ENCODE measurements around the gene CIDEC.
"Not testable (repeated sequence)": the region's sequence is repeated elsewhere in the genome, so short reads cannot be mapped to it uniquely, and the experiment has no call there.

CIDEC gene

DNA sequence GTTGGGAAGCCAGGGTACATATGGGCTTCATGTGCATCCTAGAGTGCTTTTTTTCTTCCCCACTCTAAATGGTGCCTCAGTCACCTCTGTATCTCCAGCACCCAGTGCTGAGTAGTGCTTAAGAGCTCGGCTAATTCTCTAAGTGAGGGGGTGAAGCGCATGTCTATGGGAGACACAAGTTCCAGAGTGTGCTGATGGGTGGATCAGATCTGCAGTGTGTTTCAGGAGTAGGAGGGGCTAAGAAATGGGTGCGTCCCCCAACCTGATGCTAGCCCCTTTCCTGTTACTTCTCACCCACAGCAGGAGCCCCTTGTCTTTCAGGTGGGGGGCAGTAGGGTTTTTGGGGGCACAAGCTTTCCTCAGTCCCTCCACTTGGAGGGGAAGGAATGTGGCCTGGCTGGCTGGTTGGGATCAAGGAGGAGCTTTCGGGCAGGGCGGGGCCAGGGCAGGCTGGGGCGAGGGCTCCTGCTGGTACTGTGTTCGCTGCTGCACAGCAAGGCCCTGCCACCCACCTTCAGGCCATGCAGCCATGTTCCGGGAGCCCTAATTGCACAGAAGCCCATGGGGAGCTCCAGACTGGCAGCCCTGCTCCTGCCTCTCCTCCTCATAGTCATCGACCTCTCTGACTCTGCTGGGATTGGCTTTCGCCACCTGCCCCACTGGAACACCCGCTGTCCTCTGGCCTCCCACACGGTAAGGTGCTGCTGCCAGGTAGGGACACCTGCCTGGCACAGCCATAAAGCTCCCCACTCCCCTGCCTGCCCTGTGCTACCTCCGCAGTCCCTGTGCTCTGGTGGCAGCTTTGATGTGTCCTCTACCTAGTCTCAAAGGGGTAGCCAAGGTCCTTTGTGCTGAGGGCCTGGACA is 22.6 kb upstream of the CIDEC start, which contains the start of gene IL17RE:
Gene IL17RE (plus strand): TSS at position 477 of the 866 bp plus-strand sequence. CDS start 85 bp downstream, at position 562.
- Histone ChIP-seq H3K27ac (ENCODE audit: low read depth, low read length) (peak within 1 kb of the TSS; percentile 11), H3K9ac (ENCODE audit: low read depth in 1 of 2, low read length in 2 of 2) (peak within 1 kb of the TSS; percentile 86 to 96), H3K36me3 (ENCODE audit: control insufficient read depth in 1 of 2, insufficient read depth in 2 of 2, low read length in 2 of 2) (peaks cover 4 to 9% of the 10 kb centered on the region in 2 donors), H3K9me3 (ENCODE audit: control insufficient read depth in 1 of 2, low read length in 2 of 2) (no peaks in the 10 kb centered on the region), H3K4me3 (ENCODE audit: low read depth in 1 of 2, low read length in 2 of 2) (peak within 1 kb of the TSS; percentile 78 to 87), H3K4me1 (ENCODE audit: control insufficient read depth in 1 of 2, insufficient read depth in 2 of 2, low read length in 2 of 2) (peaks cover 31 to 37% of the 10 kb centered on the region in 2 donors), H3K27me3 (ENCODE audit: control insufficient read depth in 1 of 2, insufficient read depth in 2 of 2, low read length in 2 of 2) (no peaks in the 10 kb centered on the region)

DNA sequence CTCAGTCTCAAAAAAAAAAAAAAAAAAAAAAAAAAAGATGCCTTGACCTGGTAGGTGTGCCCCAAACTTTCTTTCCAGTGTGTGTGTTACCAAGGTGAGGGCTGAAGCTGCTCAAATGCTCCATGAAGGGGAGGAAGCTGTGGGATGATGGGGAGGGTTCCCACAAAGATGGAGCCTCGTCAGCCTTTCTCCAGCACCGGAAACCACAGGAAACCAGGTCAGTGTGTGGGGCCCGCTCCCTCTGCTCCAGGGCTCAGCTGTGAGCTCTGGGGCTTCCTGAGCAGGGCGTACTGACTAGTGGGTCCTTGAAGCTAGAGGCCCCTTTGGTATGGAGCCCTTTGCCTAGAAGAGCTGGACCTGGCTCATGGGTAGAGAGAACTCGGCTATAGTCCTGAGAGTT is 21.9 kb upstream of the CIDEC start:
- Histone ChIP-seq H3K4me3 (ENCODE audit: low read depth in 1 of 2, low read length in 2 of 2) (peak overlapping the region; percentile 78 to 87), H3K9ac (ENCODE audit: low read depth in 1 of 2, low read length in 2 of 2) (peak overlapping the region; percentile 86 to 96), H3K27ac (ENCODE audit: low read depth, low read length) (no peak overlapping the region)

DNA sequence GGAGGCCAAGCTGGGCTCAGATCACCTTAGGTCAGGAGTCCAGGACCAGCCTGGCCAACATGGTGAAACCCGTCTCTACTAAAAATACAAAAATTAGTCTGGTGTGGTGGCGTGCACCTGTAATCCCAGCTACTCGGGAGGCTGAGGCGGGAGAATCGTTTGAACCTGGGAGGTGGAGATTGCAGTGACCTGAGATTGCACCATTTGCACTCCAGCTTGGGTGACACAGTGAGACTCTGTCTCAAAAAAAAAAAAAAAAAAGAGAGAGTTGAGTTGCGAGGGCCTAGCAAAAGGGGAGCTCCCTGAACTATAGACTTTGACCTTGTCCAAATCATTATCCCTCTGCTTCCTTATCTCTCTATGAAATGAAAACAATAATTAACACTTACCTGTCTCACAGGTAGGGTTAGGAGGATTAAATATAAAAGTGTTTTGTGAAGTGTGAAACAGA is 20.9 kb upstream of the CIDEC start:
- not testable (repeated sequence) for H3K9ac ChIP-seq (ENCODE audit: low read depth in 1 of 2, low read length in 2 of 2); H3K27ac ChIP-seq (ENCODE audit: low read depth, low read length); H3K9me3 ChIP-seq (ENCODE audit: control insufficient read depth in 1 of 2, low read length in 2 of 2); H3K27me3 ChIP-seq (ENCODE audit: control insufficient read depth in 1 of 2, insufficient read depth in 2 of 2, low read length in 2 of 2); H3K36me3 ChIP-seq (ENCODE audit: control insufficient read depth in 1 of 2, insufficient read depth in 2 of 2, low read length in 2 of 2)
- Histone ChIP-seq H3K4me1 (ENCODE audit: control insufficient read depth in 1 of 2, insufficient read depth in 2 of 2, low read length in 2 of 2) (peaks cover 35 to 46% of the 10 kb centered on the region in 2 donors), H3K4me3 (ENCODE audit: low read depth in 1 of 2, low read length in 2 of 2) (peak overlapping the region in 1 of 2 donors; percentile 25)

More for the DNA sequence above, 21.9 kb upstream of the CIDEC start:
- no peaks in the 10 kb centered on the region for H3K27me3 ChIP-seq (ENCODE audit: control insufficient read depth in 1 of 2, insufficient read depth in 2 of 2, low read length in 2 of 2)
- H3K4me1 ChIP-seq (ENCODE audit: control insufficient read depth in 1 of 2, insufficient read depth in 2 of 2, low read length in 2 of 2) = peaks cover 35 to 42% of the 10 kb centered on the region in 2 donors
- no peaks in the 10 kb centered on the region for H3K9me3 ChIP-seq (ENCODE audit: control insufficient read depth in 1 of 2, low read length in 2 of 2)
- H3K36me3 ChIP-seq (ENCODE audit: control insufficient read depth in 1 of 2, insufficient read depth in 2 of 2, low read length in 2 of 2) = peaks cover 3 to 7% of the 10 kb centered on the region in 2 donors

DNA sequence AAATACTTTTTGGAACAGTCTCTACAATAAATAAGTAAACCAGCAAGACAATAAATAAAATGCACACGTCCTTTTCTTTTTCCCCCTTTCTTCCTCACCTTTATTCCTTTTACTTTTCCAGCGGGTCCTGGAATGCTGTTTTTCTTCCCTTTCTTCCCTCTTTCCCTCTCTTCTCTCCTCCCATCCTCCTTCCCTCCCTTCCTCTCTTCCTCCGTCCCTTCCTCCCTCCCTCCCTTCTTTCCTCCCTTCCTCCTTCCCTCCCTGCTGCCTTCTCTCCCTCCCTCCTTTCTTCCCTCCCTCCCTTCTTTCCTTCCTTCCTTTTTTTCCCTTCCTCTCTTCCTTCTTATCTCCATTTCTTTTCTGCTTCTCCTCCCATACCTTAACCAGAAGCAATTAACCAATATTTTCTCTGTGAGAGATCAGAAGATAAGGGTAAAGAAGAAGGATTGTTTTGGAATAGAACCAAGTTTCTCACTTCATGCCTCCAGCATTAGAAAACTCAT is 19.3 kb upstream of the CIDEC start:
- peak overlapping the region; percentile 76 for H3K27ac ChIP-seq (ENCODE audit: low read depth, low read length)

DNA sequence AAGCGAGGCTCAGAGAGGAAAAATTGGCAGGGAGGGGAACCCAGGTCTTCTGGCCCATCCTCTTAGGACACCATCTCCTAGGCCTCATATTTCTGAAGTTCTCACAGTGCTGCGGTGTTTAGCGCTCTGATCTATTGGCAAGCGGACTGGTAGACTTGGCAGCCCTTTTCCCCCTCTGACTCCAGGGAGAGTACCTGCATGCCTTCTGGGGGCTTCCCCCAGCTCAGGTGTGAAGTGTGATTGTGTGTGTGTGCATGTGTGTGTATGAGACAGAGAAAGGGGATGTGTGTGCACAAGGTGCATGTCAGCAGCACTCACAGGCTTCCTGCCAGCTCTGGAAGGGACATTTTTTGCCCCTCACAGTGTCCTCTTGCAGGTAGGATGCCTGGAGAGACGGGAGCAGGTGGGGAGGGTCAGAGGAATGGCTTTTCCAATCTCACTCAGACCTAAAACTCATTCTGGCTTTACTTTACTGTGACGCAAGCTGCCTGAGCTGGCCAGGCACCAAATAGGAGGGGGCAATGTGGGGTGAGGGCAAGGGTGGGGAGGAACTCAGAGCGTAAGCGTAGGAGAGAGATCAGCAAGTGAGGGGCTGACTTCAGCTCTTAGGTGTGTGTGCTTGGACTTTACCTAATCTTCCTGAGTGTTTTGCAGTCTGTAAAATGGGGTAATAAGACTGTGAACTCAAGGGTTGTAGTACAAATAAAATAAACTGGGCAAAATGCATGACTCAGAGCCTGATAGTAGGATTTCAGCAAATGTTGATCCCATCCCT is 18.6 kb upstream of the CIDEC start:
- H3K27me3 ChIP-seq (ENCODE audit: control insufficient read depth in 1 of 2, insufficient read depth in 2 of 2, low read length in 2 of 2) = no peaks in the 10 kb centered on the region
- H3K4me1 ChIP-seq (ENCODE audit: control insufficient read depth in 1 of 2, insufficient read depth in 2 of 2, low read length in 2 of 2) = peaks cover 43 to 52% of the 10 kb centered on the region in 2 donors
- H3K4me3 ChIP-seq (ENCODE audit: low read depth in 1 of 2, low read length in 2 of 2) = peak overlapping the region in 1 of 2 donors; percentile 4
- H3K36me3 ChIP-seq (ENCODE audit: control insufficient read depth in 1 of 2, insufficient read depth in 2 of 2, low read length in 2 of 2) = peaks cover 0 to 5% of the 10 kb centered on the region in 2 donors
- H3K9me3 ChIP-seq (ENCODE audit: control insufficient read depth in 1 of 2, low read length in 2 of 2) = no peaks in the 10 kb centered on the region
- H3K27ac ChIP-seq (ENCODE audit: low read depth, low read length) = peak overlapping the region; percentile 76
- H3K9ac ChIP-seq (ENCODE audit: low read depth in 1 of 2, low read length in 2 of 2) = peak overlapping the region; percentile 36 to 40

More for the DNA sequence above, 19.3 kb upstream of the CIDEC start:
- H3K4me1 ChIP-seq (ENCODE audit: control insufficient read depth in 1 of 2, insufficient read depth in 2 of 2, low read length in 2 of 2) = peaks cover 37 to 52% of the 10 kb centered on the region in 2 donors
- H3K9me3 ChIP-seq (ENCODE audit: control insufficient read depth in 1 of 2, low read length in 2 of 2) = no peaks in the 10 kb centered on the region
- no peaks in the 10 kb centered on the region for H3K27me3 ChIP-seq (ENCODE audit: control insufficient read depth in 1 of 2, insufficient read depth in 2 of 2, low read length in 2 of 2)
- no peak overlapping the region for H3K9ac ChIP-seq (ENCODE audit: low read depth in 1 of 2, low read length in 2 of 2)
- H3K4me3 ChIP-seq (ENCODE audit: low read depth in 1 of 2, low read length in 2 of 2) = no peak overlapping the region
- H3K36me3 ChIP-seq (ENCODE audit: control insufficient read depth in 1 of 2, insufficient read depth in 2 of 2, low read length in 2 of 2) = peaks cover 0 to 4% of the 10 kb centered on the region in 2 donors

DNA sequence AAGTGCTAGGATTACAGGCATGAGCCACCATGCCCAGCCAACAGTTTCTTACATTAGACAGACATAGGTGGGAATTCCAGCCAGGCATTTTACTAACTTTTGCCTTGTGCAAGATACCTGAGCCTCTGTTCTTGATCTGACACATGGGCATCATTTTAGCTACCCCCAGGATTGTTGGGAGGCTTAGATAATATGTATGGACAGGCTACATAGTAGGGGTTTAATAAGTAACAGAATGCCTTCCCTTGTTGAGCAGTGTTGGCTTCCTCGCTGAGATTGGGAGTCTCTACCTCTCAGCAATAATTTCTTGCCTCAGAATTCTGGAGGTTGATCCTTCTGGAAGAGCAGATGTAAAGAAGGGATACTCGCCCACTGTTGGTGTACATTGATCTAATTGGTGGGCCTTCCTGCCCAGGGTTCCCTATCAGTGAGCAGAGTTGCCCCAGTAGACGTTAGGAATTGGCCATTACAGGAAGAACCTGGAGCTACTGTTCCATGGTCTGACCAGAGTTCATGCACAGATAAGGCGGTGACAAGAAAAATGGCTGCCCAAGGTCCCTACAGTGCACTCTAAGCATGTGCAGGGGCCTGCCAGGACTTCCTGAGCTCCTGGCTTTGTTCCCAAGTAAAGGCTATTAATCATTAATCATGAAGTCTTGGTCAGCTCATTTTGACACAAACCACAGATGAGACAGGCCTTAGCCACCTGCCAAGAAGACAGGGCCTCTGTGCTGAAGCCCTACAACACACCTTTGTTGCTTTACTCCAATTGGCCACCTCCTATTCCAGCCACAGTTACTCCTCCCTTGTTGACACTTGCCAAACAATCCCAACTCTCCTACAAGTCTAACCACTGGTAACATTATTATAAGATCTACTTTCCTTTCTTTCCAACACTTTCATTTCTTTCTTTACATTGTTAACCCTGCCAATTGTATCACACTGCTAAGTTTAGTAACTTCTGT is 17.6 kb upstream of the CIDEC start:
- H3K27me3 ChIP-seq (ENCODE audit: control insufficient read depth in 1 of 2, insufficient read depth in 2 of 2, low read length in 2 of 2) = no peaks in the 10 kb centered on the region
- H3K27ac ChIP-seq (ENCODE audit: low read depth, low read length) = peak overlapping the region; percentile 76
- H3K9ac ChIP-seq (ENCODE audit: low read depth in 1 of 2, low read length in 2 of 2) = peak overlapping the region; percentile 36 to 40
- H3K4me1 ChIP-seq (ENCODE audit: control insufficient read depth in 1 of 2, insufficient read depth in 2 of 2, low read length in 2 of 2) = peaks cover 50 to 51% of the 10 kb centered on the region in 2 donors
- H3K4me3 ChIP-seq (ENCODE audit: low read depth in 1 of 2, low read length in 2 of 2) = peak overlapping the region in 1 of 2 donors; percentile 19
- peaks cover 9 to 15% of the 10 kb centered on the region in 2 donors for H3K36me3 ChIP-seq (ENCODE audit: control insufficient read depth in 1 of 2, insufficient read depth in 2 of 2, low read length in 2 of 2)
- H3K9me3 ChIP-seq (ENCODE audit: control insufficient read depth in 1 of 2, low read length in 2 of 2) = no peaks in the 10 kb centered on the region

DNA sequence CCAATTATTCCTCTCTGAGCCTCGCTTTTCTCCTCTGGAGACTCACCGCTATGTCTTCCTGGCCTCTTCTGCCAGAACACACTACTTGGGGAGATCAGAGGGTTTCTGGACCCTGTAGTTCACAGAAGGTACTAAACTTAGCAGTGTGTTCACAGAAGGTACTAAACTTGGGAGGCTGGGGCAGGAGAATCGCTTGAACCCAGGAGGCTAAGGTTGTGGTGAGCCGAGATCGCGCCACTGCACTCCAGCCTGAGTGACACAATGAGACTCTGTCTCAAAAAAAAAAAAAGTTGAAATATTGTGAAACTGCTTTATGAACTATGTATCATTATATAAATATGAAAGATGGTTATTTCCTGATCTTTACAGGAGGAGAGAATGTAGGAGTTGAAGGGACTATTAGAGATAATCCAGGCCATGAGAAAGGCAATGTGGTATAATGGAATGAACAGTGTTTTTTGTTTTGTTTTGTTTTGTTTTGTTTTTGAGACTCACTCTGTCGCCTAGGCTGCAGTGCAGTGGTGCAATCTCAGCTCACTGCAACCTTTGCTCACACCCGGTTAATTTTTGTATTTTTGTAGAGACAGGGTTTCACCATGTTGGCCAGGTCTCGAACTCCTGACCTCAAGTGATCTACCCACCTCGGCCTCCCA is 16.8 kb upstream of the CIDEC start:
- Histone ChIP-seq H3K4me1 (ENCODE audit: control insufficient read depth in 1 of 2, insufficient read depth in 2 of 2, low read length in 2 of 2) (peaks cover 42 to 44% of the 10 kb centered on the region in 2 donors), H3K27ac (ENCODE audit: low read depth, low read length) (peak overlapping the region; percentile 74), H3K36me3 (ENCODE audit: control insufficient read depth in 1 of 2, insufficient read depth in 2 of 2, low read length in 2 of 2) (peaks cover 10 to 17% of the 10 kb centered on the region in 2 donors)
- H3K9me3 ChIP-seq (ENCODE audit: control insufficient read depth in 1 of 2, low read length in 2 of 2); H3K27me3 ChIP-seq (ENCODE audit: control insufficient read depth in 1 of 2, insufficient read depth in 2 of 2, low read length in 2 of 2); H3K9ac ChIP-seq (ENCODE audit: low read depth in 1 of 2, low read length in 2 of 2); H3K4me3 ChIP-seq (ENCODE audit: low read depth in 1 of 2, low read length in 2 of 2): not testable (repeated sequence)

DNA sequence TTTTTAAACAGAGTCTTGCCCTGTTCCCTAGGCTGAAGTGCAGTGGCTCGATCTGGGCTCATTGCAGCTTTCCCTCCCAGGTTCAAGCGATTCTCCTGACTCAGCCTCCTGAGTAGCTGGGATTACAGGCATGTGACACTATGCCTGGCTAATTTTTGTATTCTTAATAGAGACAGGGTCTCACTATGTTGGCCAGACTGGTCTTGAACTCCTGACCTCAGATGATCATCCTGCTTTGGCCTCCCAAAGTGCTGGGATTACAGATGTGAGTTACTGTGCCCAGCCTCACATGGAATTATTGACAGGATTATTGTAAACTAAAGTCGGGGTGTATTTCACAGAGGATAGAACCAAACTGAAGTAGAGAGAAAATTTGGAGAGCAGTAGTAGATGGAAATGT is 15.7 kb upstream of the CIDEC start:
- not testable (repeated sequence) for H3K9me3 ChIP-seq (ENCODE audit: control insufficient read depth in 1 of 2, low read length in 2 of 2); H3K27me3 ChIP-seq (ENCODE audit: control insufficient read depth in 1 of 2, insufficient read depth in 2 of 2, low read length in 2 of 2); H3K27ac ChIP-seq (ENCODE audit: low read depth, low read length); H3K4me3 ChIP-seq (ENCODE audit: low read depth in 1 of 2, low read length in 2 of 2); H3K9ac ChIP-seq (ENCODE audit: low read depth in 1 of 2, low read length in 2 of 2)
- Histone ChIP-seq H3K4me1 (ENCODE audit: control insufficient read depth in 1 of 2, insufficient read depth in 2 of 2, low read length in 2 of 2) (peaks cover 36 to 40% of the 10 kb centered on the region in 2 donors), H3K36me3 (ENCODE audit: control insufficient read depth in 1 of 2, insufficient read depth in 2 of 2, low read length in 2 of 2) (peaks cover 10 to 17% of the 10 kb centered on the region in 2 donors)

DNA sequence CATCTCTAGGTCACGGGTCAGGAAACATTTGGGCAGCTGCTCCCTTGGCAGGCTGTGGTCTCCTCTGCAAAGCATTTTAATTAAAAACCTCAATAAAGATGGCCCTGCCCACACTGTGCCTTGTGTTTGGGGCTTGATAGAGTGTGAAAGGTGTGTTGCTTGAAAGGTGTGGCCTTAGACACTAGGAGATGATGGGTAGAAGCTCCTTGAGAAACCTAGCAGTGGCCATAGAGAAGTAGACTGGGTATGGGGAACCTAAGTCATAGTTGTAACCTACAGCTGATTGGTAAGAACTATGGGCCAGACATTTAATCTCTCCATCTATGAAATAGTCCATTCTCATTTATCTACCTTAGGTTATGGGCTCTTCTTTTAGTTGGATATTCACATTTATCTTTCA is 13.7 kb upstream of the CIDEC start:
- Histone ChIP-seq H3K4me3 (ENCODE audit: low read depth in 1 of 2, low read length in 2 of 2) (no peak overlapping the region), H3K27me3 (ENCODE audit: control insufficient read depth in 1 of 2, insufficient read depth in 2 of 2, low read length in 2 of 2) (no peaks in the 10 kb centered on the region), H3K27ac (ENCODE audit: low read depth, low read length) (no peak overlapping the region), H3K36me3 (ENCODE audit: control insufficient read depth in 1 of 2, insufficient read depth in 2 of 2, low read length in 2 of 2) (peaks cover 10 to 17% of the 10 kb centered on the region in 2 donors), H3K9ac (ENCODE audit: low read depth in 1 of 2, low read length in 2 of 2) (no peak overlapping the region), H3K9me3 (ENCODE audit: control insufficient read depth in 1 of 2, low read length in 2 of 2) (no peaks in the 10 kb centered on the region), H3K4me1 (ENCODE audit: control insufficient read depth in 1 of 2, insufficient read depth in 2 of 2, low read length in 2 of 2) (peaks cover 32 to 38% of the 10 kb centered on the region in 2 donors)
